Measurements from ENCODE around the gene RPIA. TPM values are rescaled to one million over a fixed set of nuclear protein-coding genes. Genes with fewer than 3 reads are reported as not detected.

Gene RPIA
- total and polyA plus RNA-seq, 2 of the 4 experiments (the other 2 are of a cell fraction), result 4.1 to 8.6 TPM

GRCh38 chr2:88698498-88699233 lies 7.2 kb downstream of the RPIA start:
- intact Hi-C loops (cut with micrococcal nuclease), result no loop called here
- no peak overlapping the region for H3K27ac ChIP-seq (ENCODE audit: insufficient read depth, low read length)
- no peak overlapping the region for H2BK120ac ChIP-seq (ENCODE audit: low read depth, low read length)
- H3K36me3 ChIP-seq (ENCODE audit: control insufficient read depth, insufficient read depth, low read length), result peaks cover 6% of the 10 kb centered on the region
- in situ Hi-C loops (cut with MboI; ENCODE audit: low sequenced_read_pairs), result no loop called here
- no peak overlapping the region for H3K9ac ChIP-seq (ENCODE audit: low read depth, low read length)
- H2AFZ ChIP-seq (replicated peaks; ENCODE audit: low read length, poor library complexity), result no peak overlapping the region
- no peak overlapping the region for H4K5ac ChIP-seq (ENCODE audit: low read depth, low read length)
- H4K8ac ChIP-seq (ENCODE audit: low read depth in 2 of 2, low read length in 2 of 2), result peak overlapping the region in 1 of 2 experiments; percentile 35; a peak in 1 of 4 replicates
- H3K18ac ChIP-seq (ENCODE audit: low read depth, low read length), result no peak overlapping the region
- no peak overlapping the region for H3K56ac ChIP-seq (ENCODE audit: extremely low read depth, insufficient read depth, low read length)
- WGBS, 2 experiments (ENCODE audit: extremely low coverage in 2 of 2, insufficient read length in 1 of 2), result no CpG with 5 or more reads among the region's 3 CpGs
- no peak for ATAC-seq (ENCODE audit: low read depth)
- CTCF ChIA-PET, result no interaction called here
- POLR2A ChIA-PET (ENCODE audit: unreplicated experiment), result no interaction called here
- H2AK9ac ChIP-seq (replicated peaks; ENCODE audit: low read depth, low read length, poor library complexity), result no peak overlapping the region
- H2BK20ac ChIP-seq (ENCODE audit: low read depth, low read length), result no peak overlapping the region
- H3K4me2 ChIP-seq (ENCODE audit: low read depth, low read length), result no peak overlapping the region
- H3K14ac ChIP-seq (replicated peaks; ENCODE audit: low read depth, low read length), result no peak overlapping the region
- H4K20me1 ChIP-seq (ENCODE audit: insufficient read depth, low read length), result no peaks in the 10 kb centered on the region
- H3K9me3 ChIP-seq (ENCODE audit: control insufficient read depth, insufficient read depth, low read length), result no peaks in the 10 kb centered on the region
- H3K79me1 ChIP-seq (ENCODE audit: low read depth in 1 of 2, low read length in 2 of 2), result peaks cover 28 to 42% of the 10 kb centered on the region in 2 experiments
- H3K27me3 ChIP-seq (ENCODE audit: control insufficient read depth, insufficient read depth, low read length), result no peaks in the 10 kb centered on the region
- H2BK5ac ChIP-seq (ENCODE audit: low read depth, low read length, poor library complexity, severe bottlenecking), result no peak overlapping the region
- no peak overlapping the region for H3K23ac ChIP-seq (ENCODE audit: low read depth, low read length)
- peaks cover 7% of the 10 kb centered on the region for H3K9me1 ChIP-seq (ENCODE audit: insufficient read depth, low read length)
- no peak for DNase-seq
- H3K4ac ChIP-seq (ENCODE audit: low read depth, low read length), result no peak overlapping the region
- no TSS peak for BruUV-seq (replicated peaks)
- dilution Hi-C loops (cut with HindIII; ENCODE audit: low sequenced_read_pairs, unreplicated experiment), result no loop called here
- no peak overlapping the region for H2BK15ac ChIP-seq (ENCODE audit: low read depth, low read length)
- no peak overlapping the region for H2AK5ac ChIP-seq (ENCODE audit: low read depth, low read length)
- H4K91ac ChIP-seq (ENCODE audit: insufficient read depth, low read depth, low read length), result no peak overlapping the region
- H3K4me3 ChIP-seq (ENCODE audit: insufficient read depth, low read depth, low read length), result no peak overlapping the region
- peaks cover 2% of the 10 kb centered on the region; the same call in 1 of the 2 replicates for H3K4me1 ChIP-seq (ENCODE audit: control insufficient read depth, insufficient read depth, low read length)
- TF ChIP-seq NFE2L2 (IDR thresholded peaks at IDR 0.05; ENCODE audit: low read depth, low read length) (no peak), MAFK (IDR thresholded peaks at IDR 0.05; ENCODE audit: low read depth, low read length) (no peak), CEBPB (IDR thresholded peaks at IDR 0.05; ENCODE audit: low read depth, low read length) (no peak), FOS (IDR thresholded peaks at IDR 0.05; ENCODE audit: low read depth, low read length) (no peak), POLR2A (IDR thresholded peaks at IDR 0.05; ENCODE audit: low read depth, low read length) (no peak), CTCF (conservative IDR thresholded peaks at IDR 0.05; ENCODE audit: low read depth, low read length) (no peak), ELK1 (IDR thresholded peaks at IDR 0.05; ENCODE audit: borderline replicate concordance, low read depth, low read length) (no peak), RAD21 (IDR thresholded peaks at IDR 0.05; ENCODE audit: low read length) (no peak), MXI1 (IDR thresholded peaks at IDR 0.05; ENCODE audit: borderline replicate concordance, low read depth, low read length) (no peak), SMC3 (IDR thresholded peaks at IDR 0.05; ENCODE audit: low read depth, low read length) (no peak), RCOR1 (IDR thresholded peaks at IDR 0.05; ENCODE audit: insufficient replicate concordance, low read length) (no peak), CHD1 (IDR thresholded peaks at IDR 0.05; ENCODE audit: low read depth, low read length) (no peak), BHLHE40 (IDR thresholded peaks at IDR 0.05; ENCODE audit: low read depth, low read length) (no peak), RFX5 (IDR thresholded peaks at IDR 0.05; ENCODE audit: low read depth, low read length) (no peak)
